ENCODE data around the gene MEIS2.

GRCh38 chr15:36845270-36845669 is 255.1 kb downstream of the MEIS2 start:
- no peak for TF ChIP-seq POLR2A (IDR thresholded peaks at IDR 0.05)
- TF ChIP-seq, protein P1, sequence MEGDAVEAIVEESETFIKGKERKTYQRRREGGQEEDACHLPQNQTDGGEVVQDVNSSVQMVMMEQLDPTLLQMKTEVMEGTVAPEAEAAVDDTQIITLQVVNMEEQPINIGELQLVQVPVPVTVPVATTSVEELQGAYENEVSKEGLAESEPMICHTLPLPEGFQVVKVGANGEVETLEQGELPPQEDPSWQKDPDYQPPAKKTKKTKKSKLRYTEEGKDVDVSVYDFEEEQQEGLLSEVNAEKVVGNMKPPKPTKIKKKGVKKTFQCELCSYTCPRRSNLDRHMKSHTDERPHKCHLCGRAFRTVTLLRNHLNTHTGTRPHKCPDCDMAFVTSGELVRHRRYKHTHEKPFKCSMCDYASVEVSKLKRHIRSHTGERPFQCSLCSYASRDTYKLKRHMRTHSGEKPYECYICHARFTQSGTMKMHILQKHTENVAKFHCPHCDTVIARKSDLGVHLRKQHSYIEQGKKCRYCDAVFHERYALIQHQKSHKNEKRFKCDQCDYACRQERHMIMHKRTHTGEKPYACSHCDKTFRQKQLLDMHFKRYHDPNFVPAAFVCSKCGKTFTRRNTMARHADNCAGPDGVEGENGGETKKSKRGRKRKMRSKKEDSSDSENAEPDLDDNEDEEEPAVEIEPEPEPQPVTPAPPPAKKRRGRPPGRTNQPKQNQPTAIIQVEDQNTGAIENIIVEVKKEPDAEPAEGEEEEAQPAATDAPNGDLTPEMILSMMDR (IDR thresholded peaks at IDR 0.05), result no peak
- no peak for TF ChIP-seq POLR2AphosphoS5 (IDR thresholded peaks at IDR 0.05)
- TF ChIP-seq EP300 (IDR thresholded peaks at IDR 0.05), result no peak
